Smooth muscle cell (in vitro differentiated cells): ENCODE results near the gene COPG2. TPM values are rescaled to one million over a fixed set of nuclear protein-coding genes. Genes with fewer than 3 reads are reported as not detected.
A peak's percentile ranks its signal among the peaks of the same experiment; 100 is the strongest.

Experiments used
- DNase-seq: peaks from one replicate; lab custom pipeline; 2025; ENCODE audit not compliant: unreplicated experiment; lab: John Stamatoyannopoulos, UW
- H2AFZ ChIP-seq: fragments of 200-600 bp; sonication (generic); 2 replicates; pipeline ENCODE4 v1.6.0; 2016; ENCODE audit warnings: antibody characterized with exemption, low read depth, mild to moderate bottlenecking
- H3F3A ChIP-seq: fragments of 200-600 bp; sonication (generic); 2 replicates; pipeline ENCODE4 v1.6.0; 2017; ENCODE audit warnings: antibody characterized with exemption, low read depth
- H3K27ac ChIP-seq: fragments of 200-600 bp; sonication (generic); 2 replicates; pipeline ENCODE4 v1.5.1; 2016; ENCODE audit warnings: low read depth, mild to moderate bottlenecking
- H3K27me3 ChIP-seq: fragments of 200-600 bp; sonication (generic); 2 replicates; pipeline ENCODE4 v1.6.1; 2016; ENCODE audit warnings: low read depth, mild to moderate bottlenecking
- H3K36me3 ChIP-seq: fragments of 200-600 bp; sonication (generic); 2 replicates; pipeline ENCODE4 v1.5.1; 2016; ENCODE audit warnings: low read depth
- H3K4me1 ChIP-seq: fragments of 200-600 bp; sonication (generic); 2 replicates; pipeline ENCODE4 v1.5.1; 2016; ENCODE audit warnings: low read depth
- H3K4me2 ChIP-seq: fragments of 200-600 bp; sonication (generic); 2 replicates; pipeline ENCODE4 v1.6.0; 2016; ENCODE audit warnings: mild to moderate bottlenecking
- H3K4me3 ChIP-seq: fragments of 200-600 bp; sonication (generic); 2 replicates; pipeline ENCODE4 v1.5.1; 2016; ENCODE audit warnings: mild to moderate bottlenecking
- H3K79me2 ChIP-seq: fragments of 200-600 bp; sonication (generic); 2 replicates; pipeline ENCODE4 v1.6.0; 2016; ENCODE audit warnings: low read depth, mild to moderate bottlenecking
- H3K9ac ChIP-seq: fragments of 200-600 bp; sonication (generic); 2 replicates; pipeline ENCODE4 v1.6.0; 2016; ENCODE audit warnings: low read depth
- H3K9me3 ChIP-seq: fragments of 200-600 bp; sonication (generic); replicated peaks from 2 replicates; pipeline ENCODE4 v1.5.1; 2016; ENCODE audit warnings: low read depth
- H4K20me1 ChIP-seq: fragments of 200-600 bp; sonication (generic); 2 replicates; pipeline ENCODE4 v1.6.0; 2016; ENCODE audit warnings: low read depth
- WGBS: methylation state at CpG from one replicate; pipeline ENCODE4 v1.1.7; 2016; ENCODE audit warnings: low lambda C conversion rate; 5-methylcytosine and 5-hydroxymethylcytosine counted together
- polyA plus RNA-seq: library from polyadenylated mRNA; unstranded; fragments of >200 nt; fragmentation: Nextera tagmentation; extraction: Ambion mirVana; gene quantifications from 2 replicates; pipeline ENCODE4 v1.2.1, GENCODE V29; 2016
- total RNA-seq: library from RNA; depleted of rRNA; stranded (reverse); fragments of >200 nt; gene quantifications from 2 replicates; pipeline ENCODE4 v1.2.3, GENCODE V29; 2014
- TF ChIP-seq, protein P1 (sequence below): fragments of 200-600 bp; sonication (generic); IDR thresholded peaks from 2 replicates; pipeline ENCODE4 v1.5.1; 2017; ENCODE audit warnings: borderline replicate concordance, mild to moderate bottlenecking, antibody characterized with exemption; ENCODE audit not compliant: insufficient read depth, poor library complexity, severe bottlenecking

COPG2 gene
- total and polyA plus RNA-seq, 2 experiments from 2014 or later: 5.6 to 39.8 TPM

DNA sequence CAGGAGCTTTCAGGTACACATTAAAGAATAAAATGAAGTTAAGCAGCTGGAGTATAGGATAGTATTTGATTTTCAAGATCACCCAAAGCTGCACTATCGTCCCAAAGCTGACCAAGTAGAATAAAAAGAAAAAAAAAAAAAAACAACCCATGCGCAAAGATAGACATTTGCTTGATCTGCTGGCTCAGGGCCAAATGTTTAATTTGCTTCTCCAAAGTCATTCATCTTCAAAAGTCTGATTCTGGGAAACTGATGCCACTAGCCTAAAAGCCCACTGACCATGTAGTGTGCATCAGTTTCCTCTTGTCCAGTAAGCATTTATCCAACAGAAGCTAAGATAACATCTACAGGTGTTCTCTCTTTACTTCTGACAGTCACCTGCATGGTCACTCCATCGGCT lies 162.2 kb downstream of the COPG2 start:
- H3K36me3 ChIP-seq: peaks cover 4% of the 10 kb centered on the region

DNA sequence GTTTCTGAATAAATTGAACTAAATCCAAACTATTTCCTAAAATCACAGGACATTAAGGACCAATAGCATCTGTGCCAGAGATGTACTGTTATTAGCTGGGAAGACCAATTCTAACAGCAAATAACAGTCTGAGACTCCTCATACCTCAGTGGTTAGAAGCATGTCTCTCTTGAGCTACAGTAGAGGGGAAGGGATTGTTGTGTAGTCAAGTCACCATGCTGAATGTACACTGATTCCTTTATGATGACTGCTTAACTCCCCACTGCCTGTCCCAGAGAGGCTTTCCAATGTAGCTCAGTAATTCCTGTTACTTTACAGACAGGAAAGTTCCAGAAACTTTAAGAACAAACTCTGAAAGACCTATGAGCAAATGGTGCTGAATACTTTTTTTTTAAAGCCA lies 162.8 kb downstream of the COPG2 start:
- no peaks in the 10 kb centered on the region for H3K27me3 ChIP-seq
- peaks cover 22% of the 10 kb centered on the region for H4K20me1 ChIP-seq
- no peaks in the 10 kb centered on the region for H3K9me3 ChIP-seq
- no peak overlapping the region for H3K4me2 ChIP-seq
- H3K27ac ChIP-seq: no peak overlapping the region
- DNase-seq: no peak
- H2AFZ ChIP-seq: no peak overlapping the region
- H3K4me1 ChIP-seq: no peaks in the 10 kb centered on the region
- H3K4me3 ChIP-seq: no peak overlapping the region
- TF ChIP-seq, protein P1, sequence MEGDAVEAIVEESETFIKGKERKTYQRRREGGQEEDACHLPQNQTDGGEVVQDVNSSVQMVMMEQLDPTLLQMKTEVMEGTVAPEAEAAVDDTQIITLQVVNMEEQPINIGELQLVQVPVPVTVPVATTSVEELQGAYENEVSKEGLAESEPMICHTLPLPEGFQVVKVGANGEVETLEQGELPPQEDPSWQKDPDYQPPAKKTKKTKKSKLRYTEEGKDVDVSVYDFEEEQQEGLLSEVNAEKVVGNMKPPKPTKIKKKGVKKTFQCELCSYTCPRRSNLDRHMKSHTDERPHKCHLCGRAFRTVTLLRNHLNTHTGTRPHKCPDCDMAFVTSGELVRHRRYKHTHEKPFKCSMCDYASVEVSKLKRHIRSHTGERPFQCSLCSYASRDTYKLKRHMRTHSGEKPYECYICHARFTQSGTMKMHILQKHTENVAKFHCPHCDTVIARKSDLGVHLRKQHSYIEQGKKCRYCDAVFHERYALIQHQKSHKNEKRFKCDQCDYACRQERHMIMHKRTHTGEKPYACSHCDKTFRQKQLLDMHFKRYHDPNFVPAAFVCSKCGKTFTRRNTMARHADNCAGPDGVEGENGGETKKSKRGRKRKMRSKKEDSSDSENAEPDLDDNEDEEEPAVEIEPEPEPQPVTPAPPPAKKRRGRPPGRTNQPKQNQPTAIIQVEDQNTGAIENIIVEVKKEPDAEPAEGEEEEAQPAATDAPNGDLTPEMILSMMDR: no peak
- H3F3A ChIP-seq: no peaks in the 10 kb centered on the region
- H3K79me2 ChIP-seq: no peaks in the 10 kb centered on the region
- H3K9ac ChIP-seq: no peak overlapping the region
- peaks cover 4% of the 10 kb centered on the region for H3K36me3 ChIP-seq

More for the DNA sequence above, 162.2 kb downstream of the COPG2 start:
- H3K9ac ChIP-seq: no peak overlapping the region
- peaks cover 16% of the 10 kb centered on the region for H4K20me1 ChIP-seq
- no peak overlapping the region for H3K4me3 ChIP-seq
- H3K4me1 ChIP-seq: no peaks in the 10 kb centered on the region
- no peak overlapping the region for H2AFZ ChIP-seq
- no peaks in the 10 kb centered on the region for H3K9me3 ChIP-seq
- TF ChIP-seq, protein P1: no peak
- no peak for DNase-seq
- H3K79me2 ChIP-seq: no peaks in the 10 kb centered on the region
- no peaks in the 10 kb centered on the region for H3K27me3 ChIP-seq
- no peak overlapping the region for H3K27ac ChIP-seq
- no peaks in the 10 kb centered on the region for H3F3A ChIP-seq
- no peak overlapping the region for H3K4me2 ChIP-seq
- WGBS: over 99% methylated on average over 3 of the region's 3 CpGs

DNA sequence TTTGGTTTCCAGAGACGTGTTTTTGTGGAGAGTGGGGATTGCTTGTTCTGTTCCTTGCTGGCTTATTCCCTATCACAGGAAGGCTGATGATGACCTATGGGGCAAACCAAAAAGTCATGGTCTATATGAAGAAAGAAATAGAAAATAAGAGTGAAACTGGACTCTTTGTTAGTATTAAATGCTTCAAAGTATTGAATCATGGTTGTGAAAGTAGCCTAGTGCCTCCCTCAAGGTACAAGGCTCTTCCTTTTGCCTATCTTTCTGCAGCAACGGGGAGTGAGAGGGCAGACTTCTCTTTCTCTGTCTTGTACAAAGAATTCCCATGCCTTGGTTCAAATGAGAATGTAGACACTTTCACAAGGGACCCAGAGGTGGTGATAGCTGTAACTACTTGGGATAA lies 167.6 kb downstream of the COPG2 start:
- no peak for DNase-seq
- Histone ChIP-seq H3K27me3 (no peaks in the 10 kb centered on the region), H3K36me3 (no peaks in the 10 kb centered on the region), H3K4me1 (no peaks in the 10 kb centered on the region), H3K9me3 (no peaks in the 10 kb centered on the region), H3K9ac (no peak overlapping the region), H3K4me3 (no peak overlapping the region), H4K20me1 (peaks cover 63% of the 10 kb centered on the region), H2AFZ (no peak overlapping the region), H3F3A (no peaks in the 10 kb centered on the region), H3K4me2 (no peak overlapping the region), H3K79me2 (peaks cover 20% of the 10 kb centered on the region), H3K27ac (peak overlapping the region; percentile 26)
- 100% methylated on average over 2 of the region's 2 CpGs for WGBS
- TF ChIP-seq, protein P1: no peak

DNA sequence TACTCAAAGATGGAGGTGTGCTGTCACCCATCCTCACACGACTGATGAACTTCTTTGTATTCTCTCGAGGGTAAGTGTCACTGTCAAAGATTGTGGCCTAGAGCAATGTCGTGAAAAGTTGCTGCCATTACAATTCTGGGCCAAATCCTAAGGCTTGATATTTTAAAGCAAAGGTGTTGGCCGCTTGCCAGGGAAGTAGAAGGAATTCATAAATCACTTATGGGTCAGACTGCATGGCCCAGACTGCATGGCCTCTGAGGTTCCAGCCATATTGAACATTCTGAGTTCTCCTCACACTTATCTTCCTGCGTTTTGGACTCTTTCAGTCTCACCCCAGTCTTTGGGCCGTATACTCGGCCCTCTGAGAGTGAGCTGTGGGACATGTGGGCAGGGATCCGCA lies 168.1 kb downstream of the COPG2 start:
- H2AFZ ChIP-seq: no peak overlapping the region
- no peak overlapping the region for H3K9ac ChIP-seq
- no peaks in the 10 kb centered on the region for H3F3A ChIP-seq
- no peaks in the 10 kb centered on the region for H3K27me3 ChIP-seq
- DNase-seq: no peak
- no peak overlapping the region for H3K4me3 ChIP-seq
- 94% methylated on average over 8 of the region's 8 CpGs for WGBS
- no peak overlapping the region for H3K27ac ChIP-seq
- no peaks in the 10 kb centered on the region for H3K9me3 ChIP-seq
- peaks cover 25% of the 10 kb centered on the region for H3K79me2 ChIP-seq
- H4K20me1 ChIP-seq: peaks cover 67% of the 10 kb centered on the region
- TF ChIP-seq, protein P1: no peak
- H3K36me3 ChIP-seq: no peaks in the 10 kb centered on the region
- no peak overlapping the region for H3K4me2 ChIP-seq
- no peaks in the 10 kb centered on the region for H3K4me1 ChIP-seq
